GM21786 (cell line): ENCODE results near the gene ABHD12B.

Experiments
- ATAC-seq: cut with Tn5 transposase; IDR thresholded peaks from one replicate; pipeline ENCODE4 v1.9.1; 2021; ENCODE audit not compliant: unreplicated experiment

Gene ABHD12B

GRCh38 chr14:50871914-50872732, at the start of gene ABHD12B:
Gene ABHD12B, plus strand, starts transcription at chr14:50872053. Its CDS starts 122 bp downstream, at chr14:50872175.
- no peak for ATAC-seq

GRCh38 chr14:50822501-50823042, 49.3 kb upstream of the ABHD12B start:
- peak; percentile 19 for ATAC-seq

GRCh38 chr14:50823051-50823761, 48.6 kb upstream of the ABHD12B start:
- ATAC-seq, result peak; percentile 11

- peak; percentile 71 for ATAC-seq
These were observed 47.9 kb upstream of the ABHD12B start for GRCh38 chr14:50823762-50824636.

GRCh38 chr14:50825307-50825706, 46.5 kb upstream of the ABHD12B start:
- no peak for ATAC-seq

- ATAC-seq, result no peak
These were observed 45.2 kb upstream of the ABHD12B start for GRCh38 chr14:50826681-50827080.

GRCh38 chr14:50828721-50829488, 42.9 kb upstream of the ABHD12B start:
- ATAC-seq, result no peak

GRCh38 chr14:50829489-50830043, 42.3 kb upstream of the ABHD12B start:
- ATAC-seq, result no peak

- ATAC-seq, result peak; percentile 32
These were observed 41.6 kb upstream of the ABHD12B start for GRCh38 chr14:50830044-50830931.

GRCh38 chr14:50830932-50831725, 40.7 kb upstream of the ABHD12B start, which contains the start of gene NIN:
Gene NIN, minus strand, starts transcription at chr14:50831162. Its CDS starts 9,106 bp downstream, at chr14:50822056.
- ATAC-seq, result peak; percentile 68

GRCh38 chr14:50831726-50832168, 40.1 kb upstream of the ABHD12B start:
- no peak for ATAC-seq

GRCh38 chr14:50832935-50833630, 38.8 kb upstream of the ABHD12B start:
- ATAC-seq, result no peak

GRCh38 chr14:50834802-50835276, 37.0 kb upstream of the ABHD12B start:
- ATAC-seq, result no peak

GRCh38 chr14:50835280-50835679, 36.6 kb upstream of the ABHD12B start:
- no peak for ATAC-seq

- ATAC-seq, result no peak
These were observed 35.3 kb upstream of the ABHD12B start for GRCh38 chr14:50836515-50836914.

GRCh38 chr14:50837271-50837670, 34.6 kb upstream of the ABHD12B start:
- ATAC-seq, result no peak

- ATAC-seq, result no peak
These were observed 33.9 kb upstream of the ABHD12B start for GRCh38 chr14:50837850-50838470.
